KOPT-K1 (cell line): Measurements from ENCODE around the gene DMD.
"Not testable (repeated sequence)": the region's sequence is repeated elsewhere in the genome, so short reads cannot be mapped to it uniquely, and the experiment has no call there.

ENCODE experiments used
- H3K27ac ChIP-seq: fragments of 200-600 bp; sonication (generic); 2 replicates; pipeline ENCODE4 v1.5.1; 2016; ENCODE audit warnings: antibody characterized with exemption, mild to moderate bottlenecking, low read depth, low read length; ENCODE audit not compliant: poor library complexity, severe bottlenecking
- H3K36me3 ChIP-seq: fragments of 200-600 bp; sonication (generic); 2 replicates; pipeline ENCODE4 v1.5.1; 2017; ENCODE audit warnings: antibody characterized with exemption, mild to moderate bottlenecking, low read length, moderate library complexity; ENCODE audit not compliant: insufficient read depth
- H3K9me3 ChIP-seq: fragments of 200-600 bp; sonication (generic); 2 replicates; pipeline ENCODE4 v1.5.1; 2017; ENCODE audit warnings: antibody characterized with exemption, low read length, mild to moderate bottlenecking; ENCODE audit not compliant: insufficient read depth, poor library complexity, severe bottlenecking

The DMD gene

DNA sequence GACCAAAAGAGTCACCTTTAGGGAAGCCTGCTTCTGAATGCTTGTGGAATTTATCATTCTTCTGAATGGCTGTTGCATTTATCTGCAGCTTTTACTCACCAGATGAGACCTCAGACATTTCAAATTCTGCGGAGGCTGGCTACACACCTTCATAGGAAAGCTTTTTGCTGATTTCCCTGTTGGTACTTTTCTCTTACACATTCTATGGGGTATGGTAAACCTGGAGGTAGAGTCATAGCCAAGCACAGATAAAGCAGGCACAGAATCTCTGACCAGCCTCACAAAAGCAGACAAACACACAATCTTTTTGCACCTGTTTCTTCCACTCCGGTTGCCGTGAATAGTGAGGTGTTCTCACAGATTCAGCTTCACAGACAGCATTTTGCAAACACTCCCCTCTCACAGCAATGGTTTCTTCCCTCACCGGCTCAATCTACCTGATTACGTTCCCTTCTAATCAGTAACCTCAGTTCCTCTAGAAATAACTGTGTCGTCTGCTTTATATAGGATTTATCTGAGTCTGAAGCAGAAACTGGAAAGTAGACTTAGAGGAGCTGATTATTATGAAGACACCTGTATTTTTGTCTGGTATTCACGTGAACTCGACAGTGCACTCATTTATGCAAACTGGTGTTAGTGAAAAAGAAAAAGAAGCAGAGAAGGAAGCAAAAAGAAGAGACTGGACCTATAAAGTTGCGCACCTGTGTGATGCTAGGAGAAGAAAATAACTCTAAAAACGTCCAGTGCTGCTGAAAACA lies 83.1 kb downstream of the DMD start:
- Histone ChIP-seq H3K9me3 (no peaks in the 10 kb centered on the region), H3K27ac (no peak overlapping the region), H3K36me3 (no peaks in the 10 kb centered on the region)

DNA sequence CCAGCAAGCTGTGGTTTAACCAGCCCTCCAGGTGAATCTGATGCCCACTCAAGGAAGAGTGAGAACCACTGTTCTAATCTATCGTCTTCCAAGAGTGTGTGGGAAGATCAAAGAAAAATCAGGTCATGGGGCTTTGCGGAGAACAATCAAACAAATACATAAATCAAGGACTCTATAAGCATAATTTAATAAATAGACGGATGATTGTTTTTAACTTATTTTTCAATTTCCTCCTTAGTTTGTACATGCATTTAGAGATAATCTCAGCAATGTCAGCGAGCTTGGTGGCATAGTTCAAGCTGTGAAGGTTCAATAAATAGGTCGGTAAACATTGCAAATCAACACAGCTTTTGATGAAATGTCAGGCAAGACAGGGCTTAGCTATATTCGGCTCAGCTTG lies 84.9 kb downstream of the DMD start:
- Histone ChIP-seq H3K9me3 (no peaks in the 10 kb centered on the region), H3K27ac (no peak overlapping the region), H3K36me3 (no peaks in the 10 kb centered on the region)

GRCh38 chrX:33109858-33110257 lies 101.5 kb downstream of the DMD start:
- H3K27ac ChIP-seq, result no peak overlapping the region

DNA sequence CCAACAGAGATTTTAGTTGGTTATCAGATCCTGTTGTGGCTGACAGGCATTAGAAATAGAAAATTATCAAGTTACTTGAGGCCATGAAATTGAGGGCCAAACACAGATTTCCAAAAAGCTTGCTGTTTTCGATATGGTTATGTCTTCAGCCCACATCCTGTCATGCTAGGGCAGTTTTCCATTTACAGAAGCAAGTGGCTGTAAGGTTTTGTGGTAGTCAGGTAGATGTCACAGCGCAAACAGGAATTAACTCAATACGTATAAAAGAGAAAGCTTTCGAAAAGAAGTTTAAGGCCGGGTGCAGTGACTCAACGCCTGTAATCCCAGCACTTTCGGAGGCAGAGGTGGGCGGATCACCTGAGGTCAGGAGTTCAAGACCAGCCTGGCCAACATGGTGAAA lies 104.6 kb downstream of the DMD start:
- H3K9me3 ChIP-seq, result no peaks in the 10 kb centered on the region
- no peaks in the 10 kb centered on the region for H3K36me3 ChIP-seq
- no peak overlapping the region for H3K27ac ChIP-seq

More at GRCh38 chrX:33109858-33110257, 101.5 kb downstream of the DMD start:
- Histone ChIP-seq H3K36me3 (no peaks in the 10 kb centered on the region), H3K9me3 (no peaks in the 10 kb centered on the region)

DNA sequence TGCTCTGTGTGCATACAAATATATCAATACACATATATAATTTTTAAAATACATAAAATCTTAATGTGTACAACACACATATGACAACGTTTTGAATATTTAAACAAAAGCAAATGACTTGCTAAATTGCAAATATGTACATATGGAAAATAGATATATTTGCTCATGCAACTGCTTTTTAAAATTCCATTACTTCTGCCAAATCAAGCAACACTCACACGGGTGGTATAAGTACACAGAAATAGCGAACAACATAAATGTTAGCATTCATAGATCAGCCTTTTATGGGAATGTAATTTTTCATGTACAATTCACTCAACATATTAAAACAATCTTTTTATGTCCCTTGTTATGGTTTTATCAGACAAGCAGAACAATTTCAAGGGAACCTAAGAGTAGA lies 116.3 kb downstream of the DMD start:
- Histone ChIP-seq H3K27ac (no peak overlapping the region), H3K36me3 (no peaks in the 10 kb centered on the region), H3K9me3 (no peaks in the 10 kb centered on the region)

- no peak overlapping the region for H3K27ac ChIP-seq
- H3K36me3 ChIP-seq, result no peaks in the 10 kb centered on the region
- H3K9me3 ChIP-seq, result no peaks in the 10 kb centered on the region
Measured at GRCh38 chrX:33087411-33087810, 123.9 kb downstream of the DMD start.

DNA sequence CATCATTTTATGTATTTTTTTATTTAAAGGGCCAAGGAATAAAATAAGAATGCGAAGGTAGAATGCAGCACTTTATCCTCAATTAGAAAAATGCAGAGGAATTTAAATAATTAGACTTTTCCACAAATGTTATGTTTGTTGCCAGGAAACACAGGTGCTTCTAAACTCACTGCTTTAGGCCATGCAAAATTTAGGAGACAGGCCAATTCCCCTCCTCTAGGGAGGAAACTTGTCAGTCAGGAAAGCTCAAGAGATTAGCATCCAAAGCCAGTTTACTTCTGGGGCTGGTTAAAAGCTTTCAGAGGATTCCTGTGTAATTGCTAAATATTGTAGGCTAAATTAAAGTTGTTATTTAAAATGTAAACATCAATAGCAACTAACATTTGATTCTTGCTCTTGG lies 124.5 kb downstream of the DMD start:
- Histone ChIP-seq H3K9me3 (no peaks in the 10 kb centered on the region), H3K36me3 (no peaks in the 10 kb centered on the region), H3K27ac (no peak overlapping the region)

- Histone ChIP-seq H3K27ac (no peak overlapping the region), H3K36me3 (no peaks in the 10 kb centered on the region), H3K9me3 (no peaks in the 10 kb centered on the region)
Measured at GRCh38 chrX:33082371-33082770, 129.0 kb downstream of the DMD start.

DNA sequence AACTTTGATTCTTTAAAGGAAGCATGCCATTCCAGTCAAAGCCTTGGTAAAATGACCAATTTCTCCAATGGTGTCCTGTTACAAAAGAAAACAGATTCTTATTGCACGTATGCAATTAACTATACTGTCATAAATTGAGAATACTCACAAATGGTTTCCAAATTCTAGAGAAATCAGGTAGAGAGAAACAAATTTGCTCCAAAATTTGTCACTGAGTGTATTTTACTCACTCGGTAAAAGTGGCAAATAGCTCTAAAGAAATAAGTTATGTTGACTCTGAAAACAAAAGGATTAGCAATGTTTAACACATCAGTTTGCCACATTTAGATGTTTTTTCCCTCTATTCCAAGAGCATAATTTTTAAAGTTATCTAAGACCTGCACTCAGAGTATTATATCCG lies 133.1 kb downstream of the DMD start:
- no peak overlapping the region for H3K27ac ChIP-seq
- no peaks in the 10 kb centered on the region for H3K36me3 ChIP-seq
- H3K9me3 ChIP-seq, result no peaks in the 10 kb centered on the region

DNA sequence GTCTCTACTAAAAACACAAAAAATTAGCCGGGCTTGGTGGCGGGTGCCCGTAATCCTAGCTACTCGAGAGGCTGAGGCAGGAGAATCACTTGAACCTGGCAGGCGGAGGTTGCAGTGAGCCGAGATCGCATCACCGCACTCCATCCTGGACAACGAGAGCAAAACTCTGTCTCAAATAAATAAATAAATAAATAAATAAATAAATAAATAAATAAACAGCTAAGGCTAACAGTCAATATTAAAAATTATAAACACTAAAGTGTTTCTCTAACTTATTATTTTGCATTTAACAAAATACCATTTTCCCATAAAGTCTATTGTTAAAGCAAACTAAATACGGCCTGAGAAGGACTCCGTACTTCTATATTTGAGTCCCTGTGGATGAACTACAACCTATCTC lies 137.7 kb downstream of the DMD start:
- H3K27ac ChIP-seq, H3K36me3 ChIP-seq, H3K9me3 ChIP-seq: not testable (repeated sequence)

DNA sequence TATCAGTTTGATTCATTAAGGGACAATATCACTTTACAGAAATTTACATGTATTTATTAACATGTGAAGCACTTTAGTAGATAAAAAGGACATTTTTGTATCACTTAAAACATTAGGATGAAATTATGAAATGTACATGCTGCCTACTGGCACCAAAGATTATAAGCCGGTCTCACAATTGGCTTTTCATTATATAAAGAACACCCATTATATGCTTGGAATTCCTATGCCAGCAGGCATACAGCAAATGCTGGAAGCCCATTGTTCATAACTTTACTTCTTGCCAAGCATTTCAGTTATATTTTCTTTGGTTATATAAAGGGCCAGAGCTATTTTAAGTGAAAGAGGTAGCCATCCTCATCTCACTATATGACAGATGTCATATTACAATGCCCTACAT lies 145.9 kb downstream of the DMD start:
- Histone ChIP-seq H3K9me3 (no peaks in the 10 kb centered on the region), H3K36me3 (no peaks in the 10 kb centered on the region), H3K27ac (no peak overlapping the region)

DNA sequence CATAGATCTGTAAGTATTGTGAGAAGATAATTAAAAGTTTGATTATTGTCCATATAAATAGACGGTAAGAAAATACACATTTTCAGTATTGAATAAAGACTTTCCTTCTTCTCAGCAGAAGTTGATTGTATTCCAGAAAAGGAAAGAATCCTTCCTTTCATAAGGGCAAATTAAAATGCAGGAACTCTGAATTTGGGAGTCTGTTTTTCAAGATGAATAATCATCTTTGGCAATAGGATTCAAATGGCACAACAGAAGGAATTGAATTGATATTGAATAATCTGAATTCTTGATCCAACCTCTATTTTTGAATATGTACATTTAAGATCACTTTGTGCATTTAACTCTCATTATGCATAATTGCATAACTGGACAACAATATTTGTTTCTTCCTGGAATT lies 149.3 kb downstream of the DMD start:
- H3K36me3 ChIP-seq, result no peaks in the 10 kb centered on the region
- no peak overlapping the region for H3K27ac ChIP-seq
- no peaks in the 10 kb centered on the region for H3K9me3 ChIP-seq

GRCh38 chrX:33053001-33053400 lies 158.3 kb downstream of the DMD start:
- Histone ChIP-seq H3K27ac (no peak overlapping the region), H3K36me3 (no peaks in the 10 kb centered on the region), H3K9me3 (no peaks in the 10 kb centered on the region)

GRCh38 chrX:33045882-33046281 lies 165.5 kb downstream of the DMD start:
- H3K9me3 ChIP-seq, result no peaks in the 10 kb centered on the region
- no peaks in the 10 kb centered on the region for H3K36me3 ChIP-seq
- no peak overlapping the region for H3K27ac ChIP-seq

DNA sequence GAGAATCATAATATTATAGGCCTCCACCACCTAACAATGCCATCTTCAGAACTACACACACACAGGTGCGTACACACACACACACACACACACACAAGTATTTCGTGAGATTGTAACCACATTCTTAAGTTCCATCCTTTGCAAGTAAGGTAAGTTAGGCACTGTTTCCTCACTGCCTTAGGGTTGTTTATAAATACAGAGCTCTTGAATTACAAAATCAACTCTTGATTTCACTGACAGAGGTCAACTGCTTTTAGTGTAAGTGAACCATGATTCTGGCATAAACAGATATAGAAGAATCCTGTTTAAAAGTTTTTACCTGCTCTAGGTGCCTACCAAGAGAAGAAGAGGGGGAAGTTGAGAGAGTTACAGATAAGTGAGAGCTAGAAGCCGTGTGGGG lies 166.1 kb downstream of the DMD start:
- Histone ChIP-seq H3K27ac (no peak overlapping the region), H3K36me3 (no peaks in the 10 kb centered on the region), H3K9me3 (no peaks in the 10 kb centered on the region)

GRCh38 chrX:33041141-33041540 lies 170.2 kb downstream of the DMD start:
- H3K27ac ChIP-seq, result no peak overlapping the region
- no peaks in the 10 kb centered on the region for H3K36me3 ChIP-seq
- no peaks in the 10 kb centered on the region for H3K9me3 ChIP-seq
